Psoas muscle (tissue), 8 donors: ENCODE data around the gene TLE7. TPM values are rescaled to one million over a fixed set of nuclear protein-coding genes. Genes with fewer than 3 reads are reported as not detected.

ENCODE experiments used
- ATAC-seq, 4 donors: fragments of 200-7000 bp; cut with Tn5 transposase; one replicate each; pipeline ENCODE4 v1.9.1; 2020; ENCODE audit warnings: moderate library complexity in 3 of 4, mild to moderate bottlenecking in 2 of 4
- DNase-seq, 2 donors: peaks; one replicate each; pipeline ENCODE4 v3.0.0-alpha.2; 2020
- H3K27ac ChIP-seq: fragments of 200-600 bp; one replicate; pipeline ENCODE4 v1.8.0; 2022
- H3K27me3 ChIP-seq, 3 donors: fragments of 200-600 bp in 1 of 3; one replicate each; pipeline versions ENCODE4 v1.6.1 to v1.8.0; 2013 to 2022; ENCODE audit warnings: low read length in 2 of 3, mild to moderate bottlenecking in 2 of 3, moderate library complexity in 1 of 3; ENCODE audit not compliant: insufficient read depth in 3 of 3
- H3K36me3 ChIP-seq, 2 donors: fragments of 200-600 bp in 1 of 2; one replicate each; pipeline versions ENCODE4 v1.6.1 to v1.8.0; 2013 to 2022; ENCODE audit warnings: low read depth in 1 of 2, mild to moderate bottlenecking in 1 of 2, moderate library complexity in 1 of 2; ENCODE audit not compliant: insufficient read depth in 1 of 2
- H3K4me1 ChIP-seq: fragments of 200-600 bp; one replicate; pipeline ENCODE4 v1.8.0; 2022
- H3K4me3 ChIP-seq: fragments of 200-600 bp; one replicate; pipeline ENCODE4 v1.8.0; 2022; ENCODE audit warnings: mild to moderate bottlenecking
- H3K9me3 ChIP-seq: fragments of 200-600 bp; one replicate; pipeline ENCODE4 v1.8.0; 2022
- WGBS, 3 donors: extraction: QIAGEN DNeasy Blood & Tissue Kit; methylation state at CpG; one replicate each; pipeline versions ENCODE4 v1.1.6 to v1.1.7; 2013; 5-methylcytosine and 5-hydroxymethylcytosine counted together
- intact Hi-C, 2 donors: fragments of 100-400 bp; cut with DNase I; formaldehyde crosslinking; loops; one replicate each; pipeline versions ENCODE4 v1.11.0 to v1.14.2; 2022
- polyA plus RNA-seq, 3 donors: library from polyadenylated mRNA; stranded (reverse); fragments of 200-250 nt; gene quantifications; one replicate each; pipeline ENCODE4 v1.2.3, GENCODE V29; 2013
- total RNA-seq, 4 donors: library from RNA; stranded (reverse); fragmentation: NEBNext Ultra II Directional in 2 of 4; extraction: Animal tissue kit (Norgen Biotek cat#: 25700) in 2 of 4; gene quantifications; one replicate each; pipeline versions ENCODE4 v1.2.1 to v1.2.4, GENCODE V29; 2021 to 2023
- TF ChIP-seq, protein P1 (sequence below): fragments of 200-600 bp; IDR thresholded peaks from one replicate; pipeline ENCODE4 v1.8.0; 2022; ENCODE audit warnings: antibody characterized with exemption
- donor health status: healthy with polysubstance abuse.
- donor health status: DM: no; HTN: no; CAD: no; lungs with moderate emphysema.
- donor health status: Bipolar disorder and iron deficiency.
- donor health status: healthy.
- donor health status: DM: yes; HTN: yes; CAD: no.
- donor health status: DM: no; HTN: no; CAD: no.
- donor health status: DM: no; HTN: no; CAD: no.
- donor health status: DM: yes; HTN: yes; CAD: no.

TLE7 gene
- total and polyA plus RNA-seq, 7 donors: not detected

DNA sequence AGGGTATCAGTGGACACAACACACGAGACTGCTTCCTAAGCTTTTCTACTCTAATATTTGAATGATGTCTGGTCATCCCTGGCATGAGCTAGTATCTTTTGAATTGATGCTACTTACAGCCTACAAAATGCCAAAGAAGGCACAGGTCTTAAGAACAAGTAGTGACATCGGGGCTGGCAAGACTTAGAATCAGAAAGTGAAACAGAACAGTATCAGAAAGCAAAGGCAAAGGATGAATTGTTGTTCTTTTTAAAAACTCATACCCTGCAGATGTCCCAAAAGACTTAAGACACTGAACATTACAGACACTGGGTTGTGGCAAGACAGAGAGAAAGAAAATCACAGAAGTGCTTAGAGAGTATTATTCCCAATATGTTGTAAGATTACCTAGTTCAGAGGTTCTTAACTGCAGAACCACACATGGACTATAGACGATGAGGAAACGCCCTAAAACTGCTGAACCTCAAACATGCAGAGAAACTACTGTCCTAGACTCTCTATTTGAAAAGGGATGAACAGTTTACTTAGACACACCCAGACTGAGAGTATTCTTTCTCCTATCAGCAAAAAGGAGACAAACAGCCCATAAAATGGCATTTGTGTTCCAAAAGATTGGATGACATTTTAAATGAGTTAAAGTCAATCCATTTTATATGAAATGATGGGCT is 34.7 kb upstream of the TLE7 start:
- DNase-seq: no peak
- TF ChIP-seq, protein P1, sequence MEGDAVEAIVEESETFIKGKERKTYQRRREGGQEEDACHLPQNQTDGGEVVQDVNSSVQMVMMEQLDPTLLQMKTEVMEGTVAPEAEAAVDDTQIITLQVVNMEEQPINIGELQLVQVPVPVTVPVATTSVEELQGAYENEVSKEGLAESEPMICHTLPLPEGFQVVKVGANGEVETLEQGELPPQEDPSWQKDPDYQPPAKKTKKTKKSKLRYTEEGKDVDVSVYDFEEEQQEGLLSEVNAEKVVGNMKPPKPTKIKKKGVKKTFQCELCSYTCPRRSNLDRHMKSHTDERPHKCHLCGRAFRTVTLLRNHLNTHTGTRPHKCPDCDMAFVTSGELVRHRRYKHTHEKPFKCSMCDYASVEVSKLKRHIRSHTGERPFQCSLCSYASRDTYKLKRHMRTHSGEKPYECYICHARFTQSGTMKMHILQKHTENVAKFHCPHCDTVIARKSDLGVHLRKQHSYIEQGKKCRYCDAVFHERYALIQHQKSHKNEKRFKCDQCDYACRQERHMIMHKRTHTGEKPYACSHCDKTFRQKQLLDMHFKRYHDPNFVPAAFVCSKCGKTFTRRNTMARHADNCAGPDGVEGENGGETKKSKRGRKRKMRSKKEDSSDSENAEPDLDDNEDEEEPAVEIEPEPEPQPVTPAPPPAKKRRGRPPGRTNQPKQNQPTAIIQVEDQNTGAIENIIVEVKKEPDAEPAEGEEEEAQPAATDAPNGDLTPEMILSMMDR: no peak
- H3K4me3 ChIP-seq: no peak overlapping the region
- H3K27me3 ChIP-seq: no peaks in the 10 kb centered on the region
- no peak for ATAC-seq
- 95 to 96% (median 95%) methylated on average over 4 of the region's 4 CpGs for WGBS, 3 donors
- peaks cover 22 to 84% of the 10 kb centered on the region in 2 donors for H3K36me3 ChIP-seq
- no peaks in the 10 kb centered on the region for H3K4me1 ChIP-seq
- H3K9me3 ChIP-seq: no peaks in the 10 kb centered on the region
- H3K27ac ChIP-seq: no peak overlapping the region
- intact Hi-C loops: no loop called here

DNA sequence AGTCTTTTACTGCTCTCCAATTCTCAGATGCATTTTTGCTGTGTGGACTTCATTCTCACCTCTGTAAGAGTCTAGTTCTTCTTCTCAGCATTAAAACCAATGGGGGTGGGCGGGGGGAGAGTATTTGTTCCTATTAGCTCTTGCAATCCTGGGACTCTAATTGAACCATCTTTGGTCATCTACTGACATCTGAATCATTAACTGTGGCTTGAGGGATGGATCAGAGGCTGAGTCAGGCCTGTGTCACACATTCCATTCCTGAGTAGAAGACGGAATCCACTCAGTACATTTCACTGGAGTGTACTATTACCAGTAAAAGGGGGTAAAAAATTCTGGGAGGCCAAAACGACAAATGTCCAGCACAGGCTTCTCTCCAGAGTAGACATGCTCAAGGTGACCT is 33.0 kb upstream of the TLE7 start:
- ATAC-seq (peak in 1 of 4 donors; percentile 27), DNase-seq (no peak)
- TF ChIP-seq, protein P1: no peak
- no peaks in the 10 kb centered on the region for H3K4me1 ChIP-seq
- H3K9me3 ChIP-seq: no peaks in the 10 kb centered on the region
- 69 to 90% (median 83%) methylated on average over 3 of the region's 3 CpGs for WGBS, 3 donors
- H3K36me3 ChIP-seq: peaks cover 26 to 81% of the 10 kb centered on the region in 2 donors
- intact Hi-C loops: no loop called here
- H3K27ac ChIP-seq: no peak overlapping the region
- no peak overlapping the region for H3K4me3 ChIP-seq
- H3K27me3 ChIP-seq: no peaks in the 10 kb centered on the region

DNA sequence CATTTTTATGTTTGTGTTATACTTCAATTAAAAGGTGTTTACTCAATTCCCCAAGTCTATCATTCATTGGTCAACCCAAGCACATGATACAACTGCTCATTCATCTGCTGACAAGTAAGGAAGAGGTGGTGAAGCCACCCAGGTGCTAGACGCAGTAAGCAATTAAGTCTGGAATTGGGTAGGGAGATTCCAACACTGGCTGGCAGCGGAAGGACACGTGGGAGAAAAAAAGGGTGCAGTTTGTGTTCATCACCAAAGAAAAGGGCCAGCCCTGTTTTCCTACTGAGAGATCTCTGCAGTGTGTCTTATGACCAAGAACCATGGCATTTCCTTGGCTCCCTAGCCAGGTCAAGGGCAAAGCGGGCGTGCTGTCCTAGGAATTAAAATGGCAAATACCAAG is 32.0 kb upstream of the TLE7 start:
- H3K4me3 ChIP-seq: no peak overlapping the region
- DNase-seq (no peak), ATAC-seq (no peak)
- H3K36me3 ChIP-seq: peaks cover 26 to 88% of the 10 kb centered on the region in 2 donors
- no peaks in the 10 kb centered on the region for H3K4me1 ChIP-seq
- no peaks in the 10 kb centered on the region for H3K9me3 ChIP-seq
- H3K27me3 ChIP-seq: no peaks in the 10 kb centered on the region
- TF ChIP-seq, protein P1: no peak
- intact Hi-C loops: no loop called here
- no peak overlapping the region for H3K27ac ChIP-seq
- WGBS, 3 donors: 88 to 95% (median 94%) methylated on average over 5 of the region's 5 CpGs

DNA sequence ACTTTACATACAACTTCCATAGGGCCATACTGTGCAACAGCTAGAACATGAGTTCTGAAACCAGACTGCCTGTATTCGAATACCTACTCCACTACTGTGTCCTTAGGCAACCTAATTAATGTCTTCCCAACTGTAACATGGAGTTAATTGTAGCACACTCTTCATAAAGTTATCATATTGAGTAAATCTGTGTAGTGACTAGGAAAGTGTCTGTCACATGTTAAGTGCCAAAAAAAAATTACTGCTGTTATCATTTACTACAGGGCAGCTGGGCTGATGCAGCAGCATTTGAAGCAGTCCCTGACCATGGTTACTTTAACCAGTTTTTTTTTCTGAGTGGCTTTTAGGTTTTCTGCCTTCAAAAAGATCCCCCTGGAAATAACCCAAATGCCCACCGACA is 31.1 kb upstream of the TLE7 start:
- H3K36me3 ChIP-seq: peaks cover 21 to 79% of the 10 kb centered on the region in 2 donors
- H3K27me3 ChIP-seq: no peaks in the 10 kb centered on the region
- TF ChIP-seq, protein P1: no peak
- no peak overlapping the region for H3K27ac ChIP-seq
- ATAC-seq (no peak), DNase-seq (no peak)
- intact Hi-C loops: no loop called here
- H3K4me3 ChIP-seq: no peak overlapping the region
- WGBS, 3 donors: 89 to 94% (median 90%) methylated on average over 2 of the region's 2 CpGs
- no peaks in the 10 kb centered on the region for H3K9me3 ChIP-seq
- H3K4me1 ChIP-seq: no peaks in the 10 kb centered on the region

DNA sequence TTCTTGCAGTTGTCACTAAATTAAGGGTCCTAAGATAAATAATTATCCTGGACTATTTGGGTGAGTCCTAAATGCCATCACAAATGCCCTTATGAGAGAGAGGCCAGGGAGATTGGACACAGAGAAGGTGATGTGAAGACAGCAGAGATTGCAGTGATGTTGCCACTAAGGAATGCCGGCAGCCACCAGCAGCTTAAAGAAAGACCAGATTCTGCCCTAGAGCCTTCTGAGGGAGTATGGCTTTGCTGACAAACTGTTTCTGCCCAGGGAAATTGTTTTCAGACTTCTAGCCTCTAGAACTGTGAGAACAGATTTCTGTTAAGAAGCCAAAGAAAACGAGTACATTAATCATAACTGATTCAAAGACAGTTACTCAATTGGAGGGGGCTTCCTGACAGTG is 30.2 kb upstream of the TLE7 start:
- Histone ChIP-seq H3K4me1 (no peaks in the 10 kb centered on the region), H3K4me3 (no peak overlapping the region), H3K36me3 (peaks cover 17 to 70% of the 10 kb centered on the region in 2 donors)

More for the DNA sequence above, 30.2 kb upstream of the TLE7 start:
- intact Hi-C loops: no loop called here
- ATAC-seq (no peak), DNase-seq (no peak)
- 68 to 71% (median 70%) methylated on average over 2 of the region's 2 CpGs for WGBS, 3 donors
- H3K27me3 ChIP-seq: no peaks in the 10 kb centered on the region
- no peaks in the 10 kb centered on the region for H3K9me3 ChIP-seq
- TF ChIP-seq, protein P1: no peak
- H3K27ac ChIP-seq: no peak overlapping the region
